ENCODE data around the gene KY.
"Not testable (repeated sequence)": the region's sequence is repeated elsewhere in the genome, so short reads cannot be mapped to it uniquely, and the experiment has no call there.

Gene KY

DNA sequence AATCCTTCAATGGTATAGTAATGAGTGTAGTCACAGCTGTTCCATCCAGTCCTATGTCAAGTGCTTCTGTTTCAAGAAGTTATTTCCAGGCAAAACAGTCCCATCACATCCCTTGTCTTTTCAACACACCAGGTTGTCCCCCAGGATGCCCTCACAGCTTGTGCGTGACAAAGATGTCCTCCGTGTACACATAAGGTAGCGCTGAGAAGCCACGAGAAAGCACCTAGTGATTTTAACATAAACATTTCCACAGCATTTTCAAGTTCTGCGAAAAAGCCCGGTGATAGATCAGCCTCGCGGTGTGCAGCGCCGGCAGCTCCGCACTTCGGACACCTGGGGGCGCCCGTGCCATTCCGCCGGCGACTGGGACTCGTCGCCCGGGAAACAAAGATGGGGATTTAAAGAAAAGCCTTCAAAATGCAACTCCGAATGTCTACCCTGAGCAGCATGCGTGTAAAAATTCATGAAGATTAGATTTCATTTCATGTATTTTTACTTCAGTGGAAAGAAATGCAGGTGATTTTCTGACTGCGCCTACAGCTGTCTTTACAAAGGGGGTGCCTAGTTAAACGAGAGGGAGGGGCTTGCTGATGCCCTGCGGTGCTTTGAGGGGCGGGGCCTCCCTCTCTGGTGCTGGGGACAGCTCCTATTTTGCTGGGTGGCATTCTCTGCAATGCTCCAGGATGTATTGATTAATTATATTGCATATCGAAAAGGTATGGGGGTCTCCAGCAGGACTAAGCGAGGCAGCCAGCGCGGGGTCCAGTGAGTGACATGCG is 49.9 kb downstream of the KY start:
- DNase-seq: peak; percentile 84

DNA sequence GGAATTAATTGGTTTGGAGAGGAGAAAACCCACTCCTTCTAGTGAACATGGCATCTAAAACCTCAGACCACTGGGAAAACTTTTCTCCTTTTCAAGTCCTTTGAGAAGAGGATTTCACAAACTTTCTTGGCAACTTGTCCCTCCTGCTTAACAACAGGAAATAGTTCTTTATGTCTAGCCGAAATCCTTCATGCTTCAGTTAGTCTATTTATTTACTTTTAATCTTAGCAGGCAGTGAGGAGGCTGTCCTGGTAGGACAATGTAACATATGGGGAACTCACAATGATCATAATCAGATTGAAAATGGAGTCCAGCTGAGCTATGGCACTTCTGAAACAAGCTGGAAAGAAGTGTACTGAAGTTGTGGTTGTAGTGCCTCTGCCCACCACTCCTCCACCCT is 50.6 kb downstream of the KY start:
- DNase-seq: no peak

- no peak for DNase-seq
Measured at GRCh38 chr3:134598763-134599545, 51.9 kb downstream of the KY start.

GRCh38 chr3:134597390-134597970 is 53.3 kb downstream of the KY start:
- no peak for DNase-seq

- not testable (repeated sequence) for DNase-seq
Measured at GRCh38 chr3:134594986-134595385, 55.8 kb downstream of the KY start.

DNA sequence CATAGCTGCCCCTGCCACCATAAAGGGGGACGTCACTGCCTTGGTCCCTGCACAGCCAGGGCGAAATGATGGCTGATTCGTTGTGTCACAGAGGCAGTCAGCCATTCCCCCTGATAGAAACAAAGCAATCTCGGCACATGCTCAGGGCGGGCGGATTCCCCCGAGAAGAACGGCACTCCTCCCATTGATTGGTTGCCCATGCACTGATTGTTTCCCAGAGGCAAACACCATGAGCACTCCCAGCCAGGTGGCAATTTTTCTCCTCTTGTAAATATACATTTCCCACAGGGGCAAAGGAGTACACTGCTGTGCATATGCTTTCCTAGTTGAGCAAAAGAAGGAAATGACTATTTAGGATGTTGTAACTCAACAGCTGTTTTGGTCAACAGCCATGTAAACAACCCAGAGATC is 56.5 kb downstream of the KY start:
- no peak for DNase-seq

- DNase-seq: no peak
Measured at GRCh38 chr3:134592806-134593205, 58.0 kb downstream of the KY start.

GRCh38 chr3:134590766-134591165 is 60.1 kb downstream of the KY start:
- no peak for DNase-seq

DNA sequence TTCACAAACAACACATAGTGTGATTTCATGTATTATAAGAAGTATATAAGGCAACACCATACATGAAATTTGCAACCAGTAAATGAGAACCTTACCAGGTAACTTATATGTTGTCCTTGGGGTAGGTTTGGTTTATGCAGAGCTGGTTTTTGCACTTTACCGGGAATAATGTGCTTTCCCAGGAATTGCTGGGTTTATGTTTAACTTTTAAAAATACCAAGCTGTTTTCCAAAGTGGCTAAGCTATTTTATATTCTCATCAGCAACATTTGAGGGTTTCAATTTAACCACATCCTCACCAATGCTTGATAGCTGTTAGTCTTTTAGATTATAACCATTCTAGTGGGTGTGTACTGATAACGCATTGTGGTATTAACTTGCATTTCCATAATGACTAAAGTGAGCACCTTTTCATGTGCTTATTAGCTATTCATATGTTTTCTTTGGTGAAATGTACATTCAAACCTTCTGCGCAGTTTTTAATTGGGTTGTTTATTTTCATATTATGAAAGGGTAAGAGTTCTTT is 71.6 kb downstream of the KY start:
- no peak for DNase-seq

DNA sequence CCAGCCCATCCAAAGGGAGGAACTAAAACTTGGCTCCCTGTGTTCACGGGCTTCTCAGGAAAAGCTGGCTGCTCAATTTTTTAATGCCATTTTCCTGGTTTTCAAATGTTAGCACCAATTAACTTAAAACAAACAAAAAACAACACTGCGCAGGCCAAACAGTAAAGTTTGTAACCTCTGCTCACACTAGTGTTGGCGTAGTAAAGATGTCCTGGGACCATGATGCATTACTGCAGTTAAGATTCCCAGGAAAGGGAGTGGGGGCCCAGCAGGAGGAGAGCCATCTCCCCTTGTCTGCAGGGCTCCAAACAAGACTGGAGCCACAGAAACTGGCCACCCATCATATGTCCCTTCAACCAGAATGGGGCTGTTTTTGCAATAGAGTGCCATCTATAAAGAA is 74.0 kb downstream of the KY start:
- no peak for DNase-seq

GRCh38 chr3:134576426-134576825 is 74.4 kb downstream of the KY start:
- no peak for DNase-seq

- DNase-seq: not testable (repeated sequence)
Measured at GRCh38 chr3:134569899-134570298, 80.9 kb downstream of the KY start.

DNA sequence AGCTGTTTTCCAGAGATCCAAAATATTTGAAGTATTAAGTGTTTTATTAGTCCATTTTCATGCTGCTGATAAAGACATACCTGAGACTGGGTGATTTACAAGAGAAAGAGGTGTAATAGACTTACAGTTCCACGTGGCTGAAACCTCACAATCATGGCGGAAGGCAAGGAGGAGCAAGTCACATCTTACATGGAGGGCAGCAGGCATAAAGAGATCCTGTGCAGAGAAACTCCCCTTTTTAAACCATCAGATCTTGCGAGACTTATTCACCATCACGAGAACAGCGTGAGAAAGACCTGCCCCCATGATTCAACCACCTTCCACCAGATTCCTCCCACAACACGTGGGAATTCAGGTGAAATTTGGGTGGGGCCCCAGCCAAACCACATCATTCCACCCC is 82.0 kb downstream of the KY start:
- no peak for DNase-seq

DNA sequence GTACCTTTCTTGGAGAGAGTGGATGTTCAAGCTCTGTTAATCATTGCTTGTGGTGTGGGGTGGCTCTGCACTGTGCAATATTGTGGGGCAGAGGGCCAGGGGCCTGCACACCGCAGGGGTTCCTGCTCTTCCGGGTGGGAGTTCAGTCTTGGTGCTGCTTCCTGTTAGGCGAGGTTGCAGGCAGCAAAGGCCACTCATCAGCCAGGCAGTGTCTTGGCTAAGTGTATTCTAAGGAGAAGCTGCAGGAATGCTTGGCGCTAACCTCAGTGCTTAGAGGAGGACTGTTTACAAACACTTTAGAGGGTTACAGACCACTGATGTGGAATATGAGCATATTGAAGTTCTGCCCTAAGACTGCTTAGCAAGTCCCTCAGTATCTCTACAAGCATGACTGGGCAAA is 83.2 kb downstream of the KY start:
- no peak for DNase-seq

DNA sequence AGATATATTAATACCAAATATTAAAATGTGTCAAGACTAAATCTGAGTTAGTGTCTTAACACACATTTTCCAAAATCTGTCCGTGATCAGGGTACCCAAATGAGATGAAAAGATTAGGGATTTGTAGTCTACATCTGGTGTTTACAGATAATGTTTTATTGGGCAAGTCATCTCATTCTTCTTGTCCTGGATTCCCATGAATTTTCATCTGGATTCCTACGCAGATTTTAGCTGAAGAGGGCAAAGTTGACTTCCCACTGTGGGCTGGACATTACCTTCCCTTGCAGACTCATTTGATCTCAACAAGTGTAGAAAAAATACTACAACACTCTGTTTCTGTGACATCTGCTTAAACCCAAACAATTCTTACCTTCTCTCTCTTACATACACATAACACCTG is 85.8 kb downstream of the KY start:
- DNase-seq: no peak

GRCh38 chr3:134563601-134564000 is 87.2 kb downstream of the KY start:
- DNase-seq: no peak

GRCh38 chr3:134562055-134562454 is 88.8 kb downstream of the KY start:
- DNase-seq: no peak

DNA sequence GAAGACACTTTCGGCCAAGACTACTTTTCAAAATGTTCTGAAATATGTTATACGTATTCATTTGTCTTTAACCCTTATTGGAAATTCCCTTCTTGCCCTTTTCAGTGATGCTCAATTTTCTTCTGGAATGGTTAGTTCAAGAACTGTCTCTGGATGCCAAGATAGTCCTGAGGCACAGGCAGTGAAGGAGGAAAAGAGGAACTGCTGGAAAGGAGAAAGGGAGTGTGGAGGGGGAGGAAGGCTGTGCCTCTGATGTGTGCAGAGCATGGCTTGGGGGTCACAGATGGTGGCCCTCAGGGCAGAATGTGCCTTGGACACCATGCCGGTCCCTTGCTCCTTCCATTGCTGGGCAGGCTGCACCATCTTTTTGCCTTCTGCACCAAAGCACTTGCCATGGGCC is 91.2 kb downstream of the KY start:
- no peak for DNase-seq
